Hepatocyte (in vitro differentiated cells): ENCODE data around the gene CNNM4. TPM values are rescaled to one million over a fixed set of nuclear protein-coding genes. Genes with fewer than 3 reads are reported as not detected.

Source experiments
- DNase-seq: peaks from one replicate; pipeline ENCODE4 v3.0.0-alpha.2; 2016; ENCODE audit warnings: low spot score
- H2AFZ ChIP-seq: fragments of 200-600 bp; sonication (generic); 2 replicates; pipeline ENCODE4 v1.6.0; 2016; ENCODE audit warnings: antibody characterized with exemption, mild to moderate bottlenecking
- H3K27ac ChIP-seq: fragments of 200-600 bp; sonication (generic); 2 replicates; pipeline ENCODE4 v1.5.1; 2016; ENCODE audit warnings: mild to moderate bottlenecking
- H3K27me3 ChIP-seq: fragments of 200-600 bp; sonication (generic); 2 replicates; pipeline ENCODE4 v1.6.1; 2016
- H3K36me3 ChIP-seq: fragments of 200-600 bp; sonication (generic); replicated peaks from 2 replicates; pipeline ENCODE4 v1.5.1; 2016; ENCODE audit warnings: low read depth; ENCODE audit not compliant: insufficient read depth
- H3K4me1 ChIP-seq: fragments of 200-600 bp; sonication (generic); 2 replicates; pipeline ENCODE4 v1.5.1; 2016; ENCODE audit warnings: mild to moderate bottlenecking, moderate library complexity; ENCODE audit not compliant: insufficient read depth
- H3K4me2 ChIP-seq: fragments of 200-600 bp; sonication (generic); 2 replicates; pipeline ENCODE4 v1.6.0; 2016
- H3K4me3 ChIP-seq: fragments of 200-600 bp; sonication (generic); 2 replicates; pipeline ENCODE4 v1.5.1; 2016; ENCODE audit warnings: mild to moderate bottlenecking
- H3K79me2 ChIP-seq: fragments of 200-600 bp; sonication (generic); 2 replicates; pipeline ENCODE4 v1.6.0; 2017; ENCODE audit warnings: mild to moderate bottlenecking
- H3K9me2 ChIP-seq: fragments of 200-600 bp; sonication (generic); replicated peaks from 2 replicates; pipeline ENCODE4 v1.6.0; 2017; ENCODE audit warnings: mild to moderate bottlenecking; ENCODE audit not compliant: insufficient read depth
- H3K9me3 ChIP-seq: fragments of 200-600 bp; sonication (generic); 2 replicates; pipeline ENCODE4 v1.5.1; 2016; ENCODE audit warnings: low read depth, mild to moderate bottlenecking
- H4K20me1 ChIP-seq: fragments of 200-600 bp; sonication (generic); 2 replicates; pipeline ENCODE4 v1.6.0; 2016; ENCODE audit warnings: mild to moderate bottlenecking; ENCODE audit not compliant: insufficient read depth, poor library complexity, severe bottlenecking
- CTCF ChIP-seq: fragments of 200-600 bp; sonication (generic); IDR thresholded peaks from 2 replicates; pipeline ENCODE4 v1.5.1; 2016; ENCODE audit warnings: antibody characterized with exemption, mild to moderate bottlenecking; ENCODE audit not compliant: poor library complexity
- EZH2 ChIP-seq: fragments of 200-600 bp; sonication (generic); IDR thresholded peaks from 2 replicates; pipeline ENCODE4 v1.6.1; 2016; ENCODE audit warnings: antibody characterized with exemption, mild to moderate bottlenecking, borderline replicate concordance
- EZH2phosphoT487 ChIP-seq: fragments of 200-600 bp; sonication (generic); IDR thresholded peaks from one replicate; pipeline ENCODE4 v1.6.1; 2018; ENCODE audit warnings: antibody characterized with exemption, mild to moderate bottlenecking, low read depth, moderate library complexity; ENCODE audit not compliant: unreplicated experiment, severe bottlenecking
- WGBS: methylation state at CpG from one replicate; pipeline ENCODE4 v1.1.6; 2016; ENCODE audit warnings: low lambda C conversion rate; ENCODE audit errors: missing lambda C conversion rate; 5-methylcytosine and 5-hydroxymethylcytosine counted together
- polyA plus RNA-seq: library from polyadenylated mRNA; unstranded; fragments of >200 nt; fragmentation: Nextera tagmentation; extraction: Ambion mirVana; gene quantifications from 2 replicates; pipeline ENCODE4 v1.2.1, GENCODE V29; 2016
- total RNA-seq: library from RNA; depleted of rRNA; stranded (reverse); fragments of >200 nt; gene quantifications from 2 replicates; pipeline ENCODE4 v1.2.3, GENCODE V29; 2014

CNNM4 gene
- total and polyA plus RNA-seq, 2 experiments from 2014 or later = 8.8 to 10.8 TPM

GRCh38 chr2:96769814-96770213 lies 9.1 kb downstream of the CNNM4 start:
- Histone ChIP-seq H3K4me2 (no peak overlapping the region), H3K9me2 (no peaks in the 10 kb centered on the region), H2AFZ (no peak overlapping the region), H3K4me1 (peaks cover 20% of the 10 kb centered on the region), H3K27me3 (no peaks in the 10 kb centered on the region), H3K36me3 (no peaks in the 10 kb centered on the region), H3K9me3 (no peaks in the 10 kb centered on the region), H3K79me2 (peaks cover 79% of the 10 kb centered on the region), H3K27ac (no peak overlapping the region), H3K4me3 (no peak overlapping the region), H4K20me1 (no peaks in the 10 kb centered on the region)
- no peak for TF ChIP-seq EZH2phosphoT487
- no peak for TF ChIP-seq CTCF
- TF ChIP-seq EZH2 = no peak
- no peak for DNase-seq
- 59% methylated on average over 7 of the region's 7 CpGs for WGBS

- no peaks in the 10 kb centered on the region for H3K9me2 ChIP-seq
- TF ChIP-seq EZH2 = no peak
- TF ChIP-seq EZH2phosphoT487 = no peak
- TF ChIP-seq CTCF = no peak
- no peaks in the 10 kb centered on the region for H3K27me3 ChIP-seq
- H3K4me1 ChIP-seq = peaks cover 20% of the 10 kb centered on the region
- peaks cover 74% of the 10 kb centered on the region for H3K79me2 ChIP-seq
- H3K9me3 ChIP-seq = no peaks in the 10 kb centered on the region
- 86% methylated on average over 25 of the region's 25 CpGs for WGBS
- no peaks in the 10 kb centered on the region for H4K20me1 ChIP-seq
- H3K36me3 ChIP-seq = no peaks in the 10 kb centered on the region
- no peak overlapping the region for H3K27ac ChIP-seq
- DNase-seq = no peak
- H2AFZ ChIP-seq = no peak overlapping the region
- H3K4me2 ChIP-seq = no peak overlapping the region
- no peak overlapping the region for H3K4me3 ChIP-seq
Measured at GRCh38 chr2:96770442-96771202, 9.9 kb downstream of the CNNM4 start.

GRCh38 chr2:96771796-96772618 lies 11.3 kb downstream of the CNNM4 start:
- peaks cover 20% of the 10 kb centered on the region for H3K4me1 ChIP-seq
- no peaks in the 10 kb centered on the region for H4K20me1 ChIP-seq
- no peak overlapping the region for H3K4me3 ChIP-seq
- H3K27ac ChIP-seq = no peak overlapping the region
- H3K79me2 ChIP-seq = peaks cover 72% of the 10 kb centered on the region
- TF ChIP-seq CTCF (no peak), EZH2phosphoT487 (no peak), EZH2 (no peak)
- H3K27me3 ChIP-seq = no peaks in the 10 kb centered on the region
- DNase-seq = peak; percentile 48
- WGBS = 86% methylated on average over 9 of the region's 20 CpGs
- peak overlapping the region; percentile 34 for H3K4me2 ChIP-seq
- no peaks in the 10 kb centered on the region for H3K9me3 ChIP-seq
- H3K36me3 ChIP-seq = no peaks in the 10 kb centered on the region
- no peak overlapping the region for H2AFZ ChIP-seq
- no peaks in the 10 kb centered on the region for H3K9me2 ChIP-seq
